NT2/D1 (cell line): Measurements from ENCODE around the gene CDH5.

Experiments
- DNase-seq: peaks from one replicate; pipeline ENCODE4 v3.0.0-alpha.2; 2011; ENCODE audit warnings: low read depth, low spot score
- H3K27me3 ChIP-seq: 2 replicates; pipeline ENCODE4 v1.6.0; 2011; ENCODE audit warnings: mild to moderate bottlenecking; ENCODE audit not compliant: insufficient read length, insufficient read depth
- H3K36me3 ChIP-seq: 2 replicates; pipeline ENCODE4 v1.6.1; 2011; ENCODE audit warnings: mild to moderate bottlenecking, low read length, mixed read lengths; ENCODE audit not compliant: insufficient read depth, insufficient read length
- H3K4me1 ChIP-seq: 2 replicates; pipeline ENCODE4 v1.5.1; 2011; ENCODE audit not compliant: insufficient read depth, insufficient read length
- H3K4me3 ChIP-seq: 2 replicates; pipeline ENCODE4 v1.5.1; 2011; ENCODE audit warnings: low read depth; ENCODE audit not compliant: insufficient read length
- H3K9ac ChIP-seq: 2 replicates; pipeline ENCODE4 v1.6.0; 2011; ENCODE audit warnings: low read depth; ENCODE audit not compliant: insufficient read length
- H3K9me3 ChIP-seq: 2 replicates; pipeline ENCODE4 v1.5.1; 2011; ENCODE audit warnings: mild to moderate bottlenecking, low read length; ENCODE audit not compliant: insufficient read depth
- SUZ12 ChIP-seq: IDR thresholded peaks from 2 replicates; pipeline ENCODE4 v1.6.1; 2011; ENCODE audit not compliant: insufficient read length, insufficient read depth; ENCODE audit errors: extremely low read depth
- YY1 ChIP-seq: IDR thresholded peaks from 2 replicates; pipeline ENCODE4 v1.6.1; 2011; ENCODE audit not compliant: insufficient read length, insufficient read depth
- ZNF274 ChIP-seq: IDR thresholded peaks from 2 replicates; pipeline ENCODE4 v1.6.1; 2011; ENCODE audit warnings: mild to moderate bottlenecking, low read depth, low read length

Gene CDH5

GRCh38 chr16:66372898-66373155 lies 6.3 kb downstream of the CDH5 start:
- no peaks in the 10 kb centered on the region for H3K9me3 ChIP-seq
- no peak for DNase-seq
- no peak overlapping the region for H3K9ac ChIP-seq
- H3K27me3 ChIP-seq, result no peaks in the 10 kb centered on the region
- TF ChIP-seq SUZ12 (no peak), ZNF274 (no peak), YY1 (no peak)
- H3K36me3 ChIP-seq, result no peaks in the 10 kb centered on the region
- H3K4me1 ChIP-seq, result peaks cover 29% of the 10 kb centered on the region
- H3K4me3 ChIP-seq, result no peak overlapping the region

- Histone ChIP-seq H3K9me3 (no peaks in the 10 kb centered on the region), H3K4me1 (peaks cover 24% of the 10 kb centered on the region), H3K36me3 (no peaks in the 10 kb centered on the region), H3K9ac (no peak overlapping the region), H3K4me3 (no peak overlapping the region), H3K27me3 (no peaks in the 10 kb centered on the region)
- no peak for DNase-seq
- TF ChIP-seq YY1 (no peak), SUZ12 (no peak), ZNF274 (no peak)
Observed at GRCh38 chr16:66373667-66374066, 7.2 kb downstream of the CDH5 start.

- H3K4me1 ChIP-seq, result peaks cover 22% of the 10 kb centered on the region
Observed at GRCh38 chr16:66374176-66374575, 7.7 kb downstream of the CDH5 start.

GRCh38 chr16:66375451-66375850 lies 9.0 kb downstream of the CDH5 start:
- DNase-seq, result no peak
- Histone ChIP-seq H3K27me3 (no peaks in the 10 kb centered on the region), H3K9me3 (no peaks in the 10 kb centered on the region), H3K4me1 (peaks cover 25% of the 10 kb centered on the region), H3K4me3 (no peak overlapping the region), H3K9ac (no peak overlapping the region), H3K36me3 (no peaks in the 10 kb centered on the region)
- TF ChIP-seq SUZ12, result no peak
- no peak for TF ChIP-seq ZNF274
- no peak for TF ChIP-seq YY1

More at GRCh38 chr16:66374176-66374575, 7.7 kb downstream of the CDH5 start:
- H3K4me3 ChIP-seq, result no peak overlapping the region
- H3K27me3 ChIP-seq, result no peaks in the 10 kb centered on the region
- H3K9ac ChIP-seq, result no peak overlapping the region
- no peaks in the 10 kb centered on the region for H3K9me3 ChIP-seq
- TF ChIP-seq YY1, result no peak
- no peak for TF ChIP-seq SUZ12
- no peak for TF ChIP-seq ZNF274
- H3K36me3 ChIP-seq, result no peaks in the 10 kb centered on the region
- no peak for DNase-seq

- peaks cover 19% of the 10 kb centered on the region for H3K4me1 ChIP-seq
- TF ChIP-seq YY1 (no peak), SUZ12 (no peak), ZNF274 (no peak)
- no peak overlapping the region for H3K4me3 ChIP-seq
- no peak overlapping the region for H3K9ac ChIP-seq
- no peaks in the 10 kb centered on the region for H3K27me3 ChIP-seq
- no peak for DNase-seq
- H3K36me3 ChIP-seq, result no peaks in the 10 kb centered on the region
- no peaks in the 10 kb centered on the region for H3K9me3 ChIP-seq
Observed at GRCh38 chr16:66376114-66376513, 9.6 kb downstream of the CDH5 start.

- H3K36me3 ChIP-seq, result no peaks in the 10 kb centered on the region
- TF ChIP-seq SUZ12, result no peak
- no peak for TF ChIP-seq YY1
- TF ChIP-seq ZNF274, result no peak
- H3K4me1 ChIP-seq, result peaks cover 16% of the 10 kb centered on the region
- H3K9ac ChIP-seq, result no peak overlapping the region
- H3K27me3 ChIP-seq, result no peaks in the 10 kb centered on the region
- no peak for DNase-seq
- no peak overlapping the region for H3K4me3 ChIP-seq
- H3K9me3 ChIP-seq, result no peaks in the 10 kb centered on the region
Observed at GRCh38 chr16:66376577-66377305, 10.2 kb downstream of the CDH5 start.

GRCh38 chr16:66377324-66377723 lies 10.8 kb downstream of the CDH5 start:
- no peak for TF ChIP-seq SUZ12
- TF ChIP-seq ZNF274, result no peak
- no peak for TF ChIP-seq YY1
- DNase-seq, result no peak
- H3K9ac ChIP-seq, result no peak overlapping the region
- peaks cover 16% of the 10 kb centered on the region for H3K4me1 ChIP-seq
- H3K4me3 ChIP-seq, result no peak overlapping the region
- no peaks in the 10 kb centered on the region for H3K36me3 ChIP-seq
- H3K27me3 ChIP-seq, result no peaks in the 10 kb centered on the region
- no peaks in the 10 kb centered on the region for H3K9me3 ChIP-seq
